ENCODE data around the gene SND1. TPM values are rescaled to one million over a fixed set of nuclear protein-coding genes. Genes with fewer than 3 reads are reported as not detected.

Gene SND1
- polyA plus RNA-seq, 3 donors, result 46.5 to 97.3 (median 79.8) TPM

DNA sequence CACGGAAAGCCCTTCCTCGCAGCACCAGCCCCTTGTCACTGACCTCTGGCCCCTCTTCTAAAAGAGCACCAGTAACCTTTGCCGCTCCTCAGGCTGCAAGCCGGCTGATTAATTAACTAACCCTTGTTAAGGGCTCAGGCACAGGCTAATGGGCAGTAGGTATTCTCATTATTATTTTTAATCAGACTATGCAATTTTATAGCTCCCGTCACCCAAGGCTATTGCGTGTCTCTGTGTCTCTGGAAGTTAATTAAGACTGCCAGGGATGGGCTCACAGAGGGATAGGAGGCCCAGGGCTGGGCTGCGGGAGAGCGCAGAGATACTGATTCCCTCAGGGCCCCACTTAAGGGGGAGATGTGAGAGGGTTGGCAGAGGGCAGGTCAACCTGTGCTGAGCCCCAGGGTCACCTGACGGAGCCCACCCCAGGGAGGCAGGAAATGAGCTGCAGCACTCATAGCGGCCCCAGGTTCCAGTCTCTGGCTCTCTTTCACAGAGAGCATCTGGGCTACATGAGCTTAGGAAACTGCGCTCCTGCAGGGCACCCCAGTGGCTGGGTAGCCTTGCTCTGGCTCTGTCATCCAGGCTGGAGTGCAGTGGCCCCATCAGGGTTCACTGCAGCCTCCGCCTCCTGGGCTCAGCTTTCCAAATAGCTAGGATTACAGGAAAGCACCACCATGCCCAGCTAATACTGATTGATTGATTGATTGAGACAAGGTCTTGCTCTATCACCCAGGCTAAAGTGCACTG, 471.5 kb downstream of the SND1 start:
- H3K27ac ChIP-seq (ENCODE audit: low read depth in 1 of 2, low read length in 2 of 2), result no peak overlapping the region
- intact Hi-C loops (cut with micrococcal nuclease), result no loop called here
- no peak for DNase-seq

GRCh38 chr7:128124786-128125185, 472.8 kb downstream of the SND1 start:
- no CpG with 5 or more reads among the region's 4 CpGs for WGBS (ENCODE audit: insufficient coverage)
- Histone ChIP-seq H3K27me3 (ENCODE audit: control insufficient read depth in 2 of 2, insufficient read depth in 2 of 2, low read length in 2 of 2) (no peaks in the 10 kb centered on the region), H3K4me2 (replicated peaks; ENCODE audit: extremely low read depth, low read length, poor library complexity, severe bottlenecking) (no peak overlapping the region), H3K79me2 (ENCODE audit: insufficient read depth, low read length) (no peaks in the 10 kb centered on the region), H3K4me3 (replicated peaks in 1 of 3; ENCODE audit: low read depth in 2 of 3, low read length in 3 of 3) (no peak overlapping the region), H3K4me1 (ENCODE audit: control insufficient read depth in 1 of 2, insufficient read depth in 2 of 2, low read length in 2 of 2) (peaks cover 36 to 42% of the 10 kb centered on the region in 2 donors), H3K9me3 (replicated peaks in 1 of 2; ENCODE audit: control insufficient read depth in 1 of 2, insufficient read depth in 1 of 2, low read length in 2 of 2) (no peaks in the 10 kb centered on the region), H3K36me3 (replicated peaks in 1 of 2; ENCODE audit: control insufficient read depth in 1 of 2, insufficient read depth in 2 of 2, low read length in 2 of 2) (no peaks in the 10 kb centered on the region), H4K20me1 (ENCODE audit: insufficient read depth, low read length) (no peaks in the 10 kb centered on the region), H2AFZ (ENCODE audit: insufficient read depth, low read depth, low read length, poor library complexity, severe bottlenecking) (no peak overlapping the region), H3K9ac (ENCODE audit: insufficient read depth, low read length, poor library complexity, severe bottlenecking) (no peak overlapping the region), H3K27ac (ENCODE audit: low read depth in 1 of 2, low read length in 2 of 2) (no peak overlapping the region)
- H3K36me3 Mint-ChIP-seq, result no peaks in the 10 kb centered on the region
- no peak overlapping the region for H3K27ac Mint-ChIP-seq
- peaks cover 0 to 2% (median 2%) of the 10 kb centered on the region in 3 donors for H3K27me3 Mint-ChIP-seq (ENCODE audit: low read depth in 3 of 3)
- peaks cover 29% of the 10 kb centered on the region for H3K4me1 Mint-ChIP-seq
- intact Hi-C loops (cut with micrococcal nuclease), result no loop called here
- H3K9me3 Mint-ChIP-seq, result no peaks in the 10 kb centered on the region
- H3K4me3 Mint-ChIP-seq, result no peak overlapping the region
- no peak for DNase-seq
- no peak for TF ChIP-seq CTCF (IDR thresholded peaks at IDR 0.05)

More for the DNA sequence above, 471.5 kb downstream of the SND1 start:
- Mint-ChIP-seq H3K27me3 (ENCODE audit: low read depth in 3 of 3) (peaks cover 0 to 2% (median 2%) of the 10 kb centered on the region in 3 donors), H3K4me1 (peaks cover 37% of the 10 kb centered on the region), H3K36me3 (no peaks in the 10 kb centered on the region), H3K9me3 (no peaks in the 10 kb centered on the region), H3K4me3 (no peak overlapping the region), H3K27ac (peak overlapping the region in 2 of 7 donors; percentile 26 to 79)
- WGBS (ENCODE audit: insufficient coverage), result 88% methylated on average over 7 of the region's 12 CpGs
- TF ChIP-seq CTCF (IDR thresholded peaks at IDR 0.05), result no peak
- H2AFZ ChIP-seq (ENCODE audit: insufficient read depth, low read depth, low read length, poor library complexity, severe bottlenecking), result peak overlapping the region; percentile 95
- peaks cover 40 to 42% of the 10 kb centered on the region in 2 donors for H3K4me1 ChIP-seq (ENCODE audit: control insufficient read depth in 1 of 2, insufficient read depth in 2 of 2, low read length in 2 of 2)
- H4K20me1 ChIP-seq (ENCODE audit: insufficient read depth, low read length), result no peaks in the 10 kb centered on the region
- H3K36me3 ChIP-seq (replicated peaks in 1 of 2; ENCODE audit: control insufficient read depth in 1 of 2, insufficient read depth in 2 of 2, low read length in 2 of 2), result no peaks in the 10 kb centered on the region
- peak overlapping the region in 1 of 3 experiments; percentile 57 for H3K4me3 ChIP-seq (replicated peaks in 1 of 3; ENCODE audit: low read depth in 2 of 3, low read length in 3 of 3)
- H3K79me2 ChIP-seq (ENCODE audit: insufficient read depth, low read length), result no peaks in the 10 kb centered on the region
- no peaks in the 10 kb centered on the region for H3K9me3 ChIP-seq (replicated peaks in 1 of 2; ENCODE audit: control insufficient read depth in 1 of 2, insufficient read depth in 1 of 2, low read length in 2 of 2)
- no peaks in the 10 kb centered on the region for H3K27me3 ChIP-seq (ENCODE audit: control insufficient read depth in 2 of 2, insufficient read depth in 2 of 2, low read length in 2 of 2)
- no peak overlapping the region for H3K9ac ChIP-seq (ENCODE audit: insufficient read depth, low read length, poor library complexity, severe bottlenecking)
- peak overlapping the region; percentile 81 for H3K4me2 ChIP-seq (replicated peaks; ENCODE audit: extremely low read depth, low read length, poor library complexity, severe bottlenecking)

Data from CD14-positive monocyte (primary cell).